Adrenal gland (tissue), 5 donors: ENCODE measurements around the gene C2orf78.

Experiments
- POLR2A ChIP-seq, 2 donors: fragments of 450-650 bp; IDR thresholded peaks; one replicate each; pipeline ENCODE4 v1.6.1; 2017; ENCODE audit warnings: antibody characterized with exemption in 2 of 2, mild to moderate bottlenecking in 2 of 2, moderate library complexity in 1 of 2
- TF ChIP-seq, protein P1 (sequence below), 6 experiments: fragments of 450-650 bp in 4 of 6; fragments of 200-600 bp in 2 of 6; sonication (generic) in 1 of 6; IDR thresholded peaks; 1 replicate in 5 of 6; 2 replicates in 1 of 6; pipeline versions ENCODE4 v1.5.1 to v1.8.0; 2016 to 2021; ENCODE audit warnings: antibody characterized with exemption in 6 of 6, mild to moderate bottlenecking in 2 of 6, moderate library complexity in 1 of 6
- donor health status: DM: no; HTN: no; CAD: no.

DNA sequence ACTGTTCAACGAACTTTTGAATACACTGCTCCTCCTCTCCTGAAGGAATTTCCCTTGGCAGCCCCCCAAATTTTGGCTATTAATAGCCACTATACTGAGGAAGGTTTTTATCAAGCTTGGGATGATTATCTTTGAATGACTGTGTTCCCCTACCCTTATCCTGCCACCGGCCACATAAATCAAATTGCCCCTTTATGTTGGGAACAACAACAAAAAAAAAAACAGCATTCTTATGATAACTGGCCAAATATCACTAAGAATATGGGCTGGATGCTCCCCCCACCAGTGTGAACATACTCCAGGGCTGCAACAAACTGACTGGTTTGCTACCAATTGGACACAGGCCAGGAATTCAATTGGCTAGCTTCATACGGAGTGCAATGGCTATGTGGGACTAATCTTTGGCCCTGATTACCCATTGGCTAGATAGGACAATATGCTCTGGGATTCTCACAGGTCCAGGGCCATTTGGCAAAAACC, 24.7 kb upstream of the C2orf78 start:
- no peak for TF ChIP-seq POLR2A (IDR thresholded peaks at IDR 0.05)
- TF ChIP-seq, protein P1, sequence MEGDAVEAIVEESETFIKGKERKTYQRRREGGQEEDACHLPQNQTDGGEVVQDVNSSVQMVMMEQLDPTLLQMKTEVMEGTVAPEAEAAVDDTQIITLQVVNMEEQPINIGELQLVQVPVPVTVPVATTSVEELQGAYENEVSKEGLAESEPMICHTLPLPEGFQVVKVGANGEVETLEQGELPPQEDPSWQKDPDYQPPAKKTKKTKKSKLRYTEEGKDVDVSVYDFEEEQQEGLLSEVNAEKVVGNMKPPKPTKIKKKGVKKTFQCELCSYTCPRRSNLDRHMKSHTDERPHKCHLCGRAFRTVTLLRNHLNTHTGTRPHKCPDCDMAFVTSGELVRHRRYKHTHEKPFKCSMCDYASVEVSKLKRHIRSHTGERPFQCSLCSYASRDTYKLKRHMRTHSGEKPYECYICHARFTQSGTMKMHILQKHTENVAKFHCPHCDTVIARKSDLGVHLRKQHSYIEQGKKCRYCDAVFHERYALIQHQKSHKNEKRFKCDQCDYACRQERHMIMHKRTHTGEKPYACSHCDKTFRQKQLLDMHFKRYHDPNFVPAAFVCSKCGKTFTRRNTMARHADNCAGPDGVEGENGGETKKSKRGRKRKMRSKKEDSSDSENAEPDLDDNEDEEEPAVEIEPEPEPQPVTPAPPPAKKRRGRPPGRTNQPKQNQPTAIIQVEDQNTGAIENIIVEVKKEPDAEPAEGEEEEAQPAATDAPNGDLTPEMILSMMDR (IDR thresholded peaks at IDR 0.05), result no peak
